GM10248 (cell line): Measurements from ENCODE around the gene CNP.

Experiments used
- CTCF ChIA-PET: fragments of 300-600 bp; sonication (Branson Sonifier 250); formaldehyde crosslinking; extraction: SDS; loops from one replicate; lab custom pipeline; 2021; ENCODE audit warnings: antibody characterized with exemption; lab: Yijun Ruan, JAX
- POLR2A ChIA-PET: fragments of 350-650 bp; sonication (Branson Sonifier 250); formaldehyde crosslinking; extraction: SDS; loops from one replicate; lab custom pipeline; 2020; ENCODE audit warnings: antibody characterized with exemption; lab: Yijun Ruan, JAX
- DNase-seq: peaks from one replicate; pipeline ENCODE4 v3.0.0; 2012; ENCODE audit errors: extremely low spot score
- CTCF ChIP-seq: IDR thresholded peaks from 2 replicates; pipeline ENCODE4 v1.5.1; 2012; ENCODE audit warnings: mild to moderate bottlenecking, low read depth; ENCODE audit errors: extremely low read depth, missing control alignments, control extremely low read depth

Gene CNP

GRCh38 chr17:41957869-41958439, 8.6 kb upstream of the CNP start:
- no peak for DNase-seq
- no peak for TF ChIP-seq CTCF
- ChIA-PET POLR2A (no interaction called here), CTCF (interaction anchor here (1.8 to 12.1 kb wide), 3 partner anchors 12 to 158 kb away, joined by 4 to 172 read pairs (median 6); partner anchors contain the start of genes DHX58 and KAT2A)

- ChIA-PET CTCF (interaction anchor here (0.7 to 12.1 kb wide), 6 partner anchors 11 to 157 kb away, joined by 3 to 172 read pairs (median 5); partner anchors contain the start of genes DHX58, KAT2A and NKIRAS2), POLR2A (no interaction called here)
- DNase-seq = no peak
- no peak for TF ChIP-seq CTCF
These were observed 7.6 kb upstream of the CNP start for GRCh38 chr17:41959030-41959335.

GRCh38 chr17:41959336-41960095, 7.1 kb upstream of the CNP start:
- CTCF ChIA-PET = interaction anchor here (0.7 to 12.1 kb wide), 9 partner anchors 10 to 224 kb away, joined by 3 to 172 read pairs (median 4); partner anchors contain the start of genes DHX58, KAT2A and NKIRAS2
- POLR2A ChIA-PET = no interaction called here
- no peak for TF ChIP-seq CTCF
- no peak for DNase-seq

- ChIA-PET CTCF (interaction anchor here (0.7 to 12.1 kb wide), 11 partner anchors 10 to 154 kb away, joined by 3 to 172 read pairs (median 6); partner anchors contain the start of genes DHX58, DNAJC7, KAT2A and NKIRAS2), POLR2A (no interaction called here)
- DNase-seq = no peak
- TF ChIP-seq CTCF = no peak
These were observed 4.5 kb upstream of the CNP start for GRCh38 chr17:41962111-41962510.

- DNase-seq = peak; percentile 85
- ChIA-PET CTCF (interaction anchor here (0.7 to 12.1 kb wide), 18 partner anchors 9 to 153 kb away, joined by 3 to 172 read pairs (median 5); partner anchors contain the start of genes DHX58, DNAJC7, KAT2A and NKIRAS2), POLR2A (no interaction called here)
- peak; percentile 96 for TF ChIP-seq CTCF
These were observed 3.7 kb upstream of the CNP start for GRCh38 chr17:41962768-41963434.
